Heart left ventricle (tissue), 16 donors: ENCODE data around the gene NCAM1. TPM values are rescaled to one million over a fixed set of nuclear protein-coding genes. Genes with fewer than 3 reads are reported as not detected.
"Not testable (repeated sequence)": the region's sequence is repeated elsewhere in the genome, so short reads cannot be mapped to it uniquely, and the experiment has no call there.

Experiments
- ATAC-seq, 4 donors: fragments of 200-7000 bp; cut with Tn5 transposase; one replicate each; pipeline ENCODE4 v1.9.1; 2020 to 2022; ENCODE audit warnings: moderate library complexity in 4 of 4, mild to moderate bottlenecking in 3 of 4, moderate number of reproducible peaks in 1 of 4
- DNase-seq, 5 donors: peaks; one replicate each; pipeline ENCODE4 v3.0.0-alpha.2; 2020
- H3K27ac ChIP-seq, 12 donors: fragments of 200-600 bp; sonication (generic) in 4 of 12; one replicate each; pipeline versions ENCODE4 v1.5.0 to v1.8.0; 2016 to 2022; ENCODE audit warnings: mild to moderate bottlenecking in 2 of 12
- H3K27me3 ChIP-seq, 9 donors: fragments of 200-600 bp; sonication (generic) in 2 of 9; one replicate each; pipeline versions ENCODE4 v1.5.1 to v1.8.0; 2016 to 2022; ENCODE audit warnings: mild to moderate bottlenecking in 3 of 9
- H3K36me3 ChIP-seq, 9 donors: fragments of 200-600 bp; sonication (generic) in 2 of 9; one replicate each; pipeline versions ENCODE4 v1.5.0 to v1.8.0; 2018 to 2022; ENCODE audit warnings: mild to moderate bottlenecking in 2 of 9
- H3K4me1 ChIP-seq, 12 donors: fragments of 200-600 bp; sonication (generic) in 4 of 12; one replicate each; pipeline versions ENCODE4 v1.5.0 to v1.8.0; 2016 to 2022; ENCODE audit warnings: mild to moderate bottlenecking in 3 of 12
- H3K4me3 ChIP-seq, 12 donors: fragments of 200-600 bp; sonication (generic) in 4 of 12; one replicate each; pipeline versions ENCODE4 v1.5.0 to v1.8.0; 2017 to 2022; ENCODE audit warnings: mild to moderate bottlenecking in 9 of 12, moderate library complexity in 4 of 12
- H3K9me3 ChIP-seq, 12 donors: fragments of 200-600 bp; sonication (generic) in 4 of 12; one replicate each; pipeline versions ENCODE4 v1.5.0 to v1.8.0; 2016 to 2022; ENCODE audit warnings: mild to moderate bottlenecking in 1 of 12
- CTCF ChIP-seq, 12 donors: fragments of 200-600 bp; sonication (generic) in 4 of 12; IDR thresholded peaks; one replicate each; pipeline versions ENCODE4 v1.5.0 to v1.8.0; 2018 to 2022; ENCODE audit warnings: antibody characterized with exemption in 12 of 12, mild to moderate bottlenecking in 5 of 12
- POLR2A ChIP-seq, 2 donors: fragments of 450-650 bp; IDR thresholded peaks; one replicate each; pipeline ENCODE4 v1.6.1; 2017; ENCODE audit warnings: antibody characterized with exemption in 2 of 2, mild to moderate bottlenecking in 2 of 2, moderate library complexity in 2 of 2
- WGBS, 4 donors: extraction: QIAGEN DNeasy Blood & Tissue Kit in 2 of 4; methylation state at CpG; one replicate each; pipeline versions ENCODE4 v1.1.5 to v1.1.7; 2013 to 2018; 5-methylcytosine and 5-hydroxymethylcytosine counted together
- intact Hi-C, 10 donors: fragments of 100-400 bp; cut with DNase I; formaldehyde crosslinking; loops; one replicate each; pipeline versions ENCODE4 v1.11.1 to v1.14.2; 2022
- long read RNA-seq, 3 donors: library from polyadenylated mRNA; unstranded; transcript quantifications; one replicate each; pipeline ENCODE4 v2.0.0, GENCODE V29; 2020 to 2021
- polyA plus RNA-seq, 2 donors: library from polyadenylated mRNA; stranded (reverse); fragments of 200-250 nt; gene quantifications; one replicate each; pipeline ENCODE4 v1.2.3, GENCODE V29; 2013
- total RNA-seq, 9 donors: library from RNA; depleted of rRNA in 2 of 9; stranded (reverse); fragments of >200 nt in 2 of 9; fragmentation: NEBNext Ultra II Directional in 3 of 9; extraction: Animal tissue kit (Norgen Biotek cat#: 25700) in 3 of 9; gene quantifications; one replicate each; pipeline versions ENCODE4 v1.1.0 to v1.2.4, GENCODE V29; 2016 to 2023
- donor health status: ischemic (EF 13 %, LVEDD 7.1; RV severe dilation, severe dysfunction).
- donor health status: healthy with polysubstance abuse.
- donor health status: DM: no; HTN: yes; CAD: no.
- donor health status: DM: no; HTN: no; CAD: no.
- donor health status: ischemic (EF 25% LVEDD 6.9; RV normal size, moderate dysfunction).
- donor health status: ischemic (EF 25% LVEDD 5.7; RV mildly dilated, moderate dysfunction).
- donor health status: healthy.
- donor health status: DM: yes; HTN: yes; CAD: no.
- donor health status: ischemic (EF 35%, LVEDD 5.7; RV mildly dilated, moderate dysfunction).
- donor health status: nonischemic (EF 11% LVEDD 7.7; RV severe dilation, severe dysfunction).
- donor health status: DM: yes; HTN: yes; CAD: no.
- donor health status: PGD.
- donor health status: ischemic (EF 29% LVEDD 5.4; RV normal size, mild dysfunction).
- donor health status: nonischemic (EF 23%, LVEDD 6.1; RV moderate dilation, normal function).

The NCAM1 gene
- 100 to 1,000 TPM; 190 to 753 (median 398) TPM for total RNA-seq
- polyA plus RNA-seq = 100 to 1,000 TPM in 1 of 2 donors, 10 to 100 TPM in 1; 78.0 to 270 TPM
- long read RNA-seq, donor 1, transcript NCAM1-211 (2 exons, 565 nt) = major isoform, 6 of 106 reads
- long read RNA-seq, donor 1, partial matches to known transcripts = 70 of 106 reads
- long read RNA-seq, donor 1, other reads (novel, unspliced or antisense) = 30 of 106 reads
- long read RNA-seq, donor 2, transcript NCAM1-211 (2 exons, 565 nt) = major isoform, 15 of 263 reads
- long read RNA-seq, donor 2, partial matches to known transcripts = 187 of 263 reads
- long read RNA-seq, donor 2, other reads (novel, unspliced or antisense) = 57 of 263 reads
- long read RNA-seq, donor 3, transcript NCAM1-211 (2 exons, 565 nt) = major isoform, 5 of 321 reads
- long read RNA-seq, donor 3, partial matches to known transcripts = 187 of 321 reads
- long read RNA-seq, donor 3, other reads (novel, unspliced or antisense) = 127 of 321 reads

GRCh38 chr11:112961146-112961668 lies at the start of gene NCAM1:
NCAM1 (plus strand) TSS chr11:112961420.
- Histone ChIP-seq H3K4me1 (peaks cover 0 to 39% (median 9%) of the 10 kb centered on the region in 12 donors), H3K27me3 (peaks cover 0 to 71% (median 8%) of the 10 kb centered on the region in 9 donors), H3K4me3 (peak within 1 kb of the TSS; percentile 55 to 93 (median 68)), H3K27ac (peak within 1 kb of the TSS; percentile 52 to 90 (median 81)), H3K36me3 (no peaks in the 10 kb centered on the region), H3K9me3 (no peaks in the 10 kb centered on the region)
- TF ChIP-seq POLR2A (IDR thresholded peaks at IDR 0.05) = no peak
- no peak for TF ChIP-seq CTCF (IDR thresholded peaks at IDR 0.05)
- WGBS, 4 donors = 0 to 2% (median 1%) methylated on average over 14 to 28 of the region's 28 CpGs
- DNase-seq = peak; percentile 82 to 92 (median 88)
- intact Hi-C loops = loop anchor here in 8 of 10 donors (2.0 to 10.0 kb wide), 21 partner anchors 51 to 669 kb away; no protein-coding TSS in a partner anchor
- ATAC-seq = peak; percentile 71 to 84 (median 75)

GRCh38 chr11:112922606-112923005 lies 38.6 kb upstream of the NCAM1 start:
- intact Hi-C loops = loop anchor here in 1 of 10 donors (10.0 kb wide), 1 partner anchor 62 kb away; no protein-coding TSS in a partner anchor
- Histone ChIP-seq H3K9me3 (peaks cover 0 to 6% (median 0%) of the 10 kb centered on the region in 12 donors), H3K4me3 (no peak overlapping the region), H3K4me1 (no peaks in the 10 kb centered on the region), H3K36me3 (no peaks in the 10 kb centered on the region), H3K27me3 (peaks cover 0 to 5% (median 0%) of the 10 kb centered on the region in 9 donors), H3K27ac (no peak overlapping the region)
- DNase-seq (no peak), ATAC-seq (no peak)
- TF ChIP-seq CTCF (IDR thresholded peaks at IDR 0.05) (no peak), POLR2A (IDR thresholded peaks at IDR 0.05) (no peak)
- WGBS, 4 donors = 50 to 67% (median 56%) methylated on average over 2 of the region's 2 CpGs

- intact Hi-C loops = loop anchor here in 1 of 10 donors (10.0 kb wide), 1 partner anchor 60 kb away; no protein-coding TSS in a partner anchor
Measured at GRCh38 chr11:112924836-112925235, 36.4 kb upstream of the NCAM1 start.

GRCh38 chr11:112925516-112926310 lies 35.5 kb upstream of the NCAM1 start:
- ATAC-seq (no peak), DNase-seq (no peak)
- 76 to 88% (median 79%) methylated on average over 10 of the region's 10 CpGs for WGBS, 4 donors
- intact Hi-C loops = loop anchor here in 1 of 10 donors (10.0 kb wide), 1 partner anchor 59 kb away; no protein-coding TSS in a partner anchor
- H3K4me3 ChIP-seq = no peak overlapping the region
- H3K27me3 ChIP-seq = peaks cover 0 to 5% (median 0%) of the 10 kb centered on the region in 9 donors
- TF ChIP-seq CTCF (IDR thresholded peaks at IDR 0.05) (no peak), POLR2A (IDR thresholded peaks at IDR 0.05) (no peak)
- no peaks in the 10 kb centered on the region for H3K36me3 ChIP-seq
- H3K4me1 ChIP-seq = peaks cover 0 to 4% (median 0%) of the 10 kb centered on the region in 12 donors
- H3K27ac ChIP-seq = no peak overlapping the region
- no peaks in the 10 kb centered on the region for H3K9me3 ChIP-seq

More at GRCh38 chr11:112924836-112925235, 36.4 kb upstream of the NCAM1 start:
- whole genome bisulfite sequencing, 4 donors = 68 to 82% (median 76%) methylated on average over 6 of the region's 6 CpGs
- H3K27ac ChIP-seq, H3K4me3 ChIP-seq, H3K4me1 ChIP-seq, H3K9me3 ChIP-seq, H3K27me3 ChIP-seq, DNase-seq, ATAC-seq, H3K36me3 ChIP-seq: not testable (repeated sequence)
